Testis (tissue), 2 donors: Measurements from ENCODE around the gene PUS3.

Experiments
- POLR2A ChIP-seq: fragments of 450-650 bp; IDR thresholded peaks from one replicate; pipeline ENCODE4 v1.6.1; 2017; ENCODE audit warnings: antibody characterized with exemption, mild to moderate bottlenecking, moderate library complexity
- TF ChIP-seq, protein P1 (sequence below), 3 experiments: fragments of 450-650 bp in 2 of 3; fragments of 200-600 bp in 1 of 3; sonication (generic) in 1 of 3; IDR thresholded peaks; one replicate each; pipeline ENCODE4 v1.5.1; 2016 to 2019; ENCODE audit warnings: antibody characterized with exemption in 3 of 3, mild to moderate bottlenecking in 2 of 3, moderate library complexity in 1 of 3

DNA sequence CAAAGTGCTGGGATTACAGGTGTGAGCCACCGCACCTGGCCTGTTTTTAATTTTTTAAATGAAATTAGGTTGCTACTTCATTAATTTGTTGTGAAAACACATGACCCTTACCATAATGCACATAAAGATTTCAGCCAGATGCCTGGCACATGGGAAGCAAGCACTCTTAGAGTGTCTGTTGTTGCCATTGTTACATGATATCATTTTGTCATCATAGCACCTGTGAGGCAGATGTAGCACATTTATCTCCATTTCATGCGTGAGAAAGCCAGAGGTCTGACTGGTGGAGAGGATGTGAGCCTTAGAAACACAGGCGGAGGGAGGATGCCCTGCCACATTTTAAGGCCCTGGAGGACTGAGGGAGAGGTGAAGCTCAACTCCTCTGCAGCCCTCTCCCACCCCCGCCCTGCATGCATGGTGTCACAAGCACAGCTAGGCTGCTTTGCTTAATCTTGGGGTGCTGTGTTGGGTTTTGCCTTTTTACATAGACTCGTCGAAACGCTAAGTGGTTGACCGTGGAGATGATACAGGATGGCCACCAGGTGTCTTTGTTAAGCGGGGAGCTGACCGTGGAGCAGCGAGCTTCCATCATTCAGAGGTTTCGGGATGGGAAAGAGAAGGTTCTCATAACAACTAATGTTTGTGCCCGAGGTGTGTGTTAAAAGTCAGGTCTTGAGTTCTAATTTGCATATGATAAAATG lies 15.3 kb upstream of the PUS3 start:
- TF ChIP-seq, protein P1, sequence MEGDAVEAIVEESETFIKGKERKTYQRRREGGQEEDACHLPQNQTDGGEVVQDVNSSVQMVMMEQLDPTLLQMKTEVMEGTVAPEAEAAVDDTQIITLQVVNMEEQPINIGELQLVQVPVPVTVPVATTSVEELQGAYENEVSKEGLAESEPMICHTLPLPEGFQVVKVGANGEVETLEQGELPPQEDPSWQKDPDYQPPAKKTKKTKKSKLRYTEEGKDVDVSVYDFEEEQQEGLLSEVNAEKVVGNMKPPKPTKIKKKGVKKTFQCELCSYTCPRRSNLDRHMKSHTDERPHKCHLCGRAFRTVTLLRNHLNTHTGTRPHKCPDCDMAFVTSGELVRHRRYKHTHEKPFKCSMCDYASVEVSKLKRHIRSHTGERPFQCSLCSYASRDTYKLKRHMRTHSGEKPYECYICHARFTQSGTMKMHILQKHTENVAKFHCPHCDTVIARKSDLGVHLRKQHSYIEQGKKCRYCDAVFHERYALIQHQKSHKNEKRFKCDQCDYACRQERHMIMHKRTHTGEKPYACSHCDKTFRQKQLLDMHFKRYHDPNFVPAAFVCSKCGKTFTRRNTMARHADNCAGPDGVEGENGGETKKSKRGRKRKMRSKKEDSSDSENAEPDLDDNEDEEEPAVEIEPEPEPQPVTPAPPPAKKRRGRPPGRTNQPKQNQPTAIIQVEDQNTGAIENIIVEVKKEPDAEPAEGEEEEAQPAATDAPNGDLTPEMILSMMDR (IDR thresholded peaks at IDR 0.05), result no peak
- TF ChIP-seq POLR2A, result no peak
